WTC11 (cell line): Measurements from ENCODE around the gene IPO8. TPM values are rescaled to one million over a fixed set of nuclear protein-coding genes. Genes with fewer than 3 reads are reported as not detected.

Experiments
- ATAC-seq: fragments of 200-7000 bp; cut with Tn5 transposase; 2 replicates; pipeline ENCODE4 v1.10.0; 2021; ENCODE audit warnings: mild to moderate bottlenecking, moderate library complexity
- CTCF ChIA-PET: fragments of 300-600 bp; sonication (Branson Sonifier 250); formaldehyde crosslinking; loops from one replicate; lab custom pipeline; 2021; ENCODE audit warnings: antibody characterized with exemption; lab: Charles Lee
- POLR2A ChIA-PET: fragments of 350-600 bp; sonication (Branson Sonifier 250); formaldehyde crosslinking; loops from one replicate; lab custom pipeline; 2021; ENCODE audit warnings: antibody characterized with exemption; lab: Charles Lee
- DNase-seq: peaks from one replicate; pipeline ENCODE4 v3.0.0; 2021; ENCODE audit warnings: low spot score
- H3K27ac Mint-ChIP-seq: 2 replicates; pipeline ENCODE4 v1.8.0; 2021; ENCODE audit warnings: mixed read lengths
- H3K27me3 Mint-ChIP-seq: 2 replicates; pipeline ENCODE4 v1.8.0; 2021; ENCODE audit warnings: low read depth, mild to moderate bottlenecking, moderate library complexity, mixed read lengths
- H3K36me3 Mint-ChIP-seq: 2 replicates; pipeline ENCODE4 v1.8.0; 2021; ENCODE audit warnings: mixed read lengths
- H3K4me1 Mint-ChIP-seq: 2 replicates; pipeline ENCODE4 v1.8.0; 2022; ENCODE audit warnings: mixed read lengths
- H3K4me3 Mint-ChIP-seq: 2 replicates; pipeline ENCODE4 v1.8.0; 2021; ENCODE audit warnings: mild to moderate bottlenecking, moderate library complexity, mixed read lengths
- H3K9me3 Mint-ChIP-seq: 2 replicates; pipeline ENCODE4 v1.8.0; 2021; ENCODE audit warnings: mixed read lengths
- CREM ChIP-seq: sonication (generic); formaldehyde crosslinking; IDR thresholded peaks from 2 replicates; pipeline ENCODE4 v1.8.1; 2022; ENCODE audit warnings: mild to moderate bottlenecking, missing genetic modification reagents, moderate library complexity
- ERG ChIP-seq: fragments of 250-450 bp; sonication (Bioruptor Pico); IDR thresholded peaks from 2 replicates; pipeline ENCODE4 v1.8.0; 2021; ENCODE audit warnings: mild to moderate bottlenecking
- ETV6 ChIP-seq: sonication (generic); formaldehyde crosslinking; IDR thresholded peaks from 2 replicates; pipeline ENCODE4 v1.8.1; 2022; ENCODE audit warnings: mild to moderate bottlenecking, missing genetic modification reagents
- FOXJ3 ChIP-seq: sonication (generic); formaldehyde crosslinking; IDR thresholded peaks from 2 replicates; pipeline ENCODE4 v1.9.0; 2021; ENCODE audit warnings: missing genetic modification reagents, mild to moderate bottlenecking, borderline replicate concordance
- JUN ChIP-seq: sonication (generic); formaldehyde crosslinking; IDR thresholded peaks from 2 replicates; pipeline ENCODE4 v1.8.0; 2023; ENCODE audit warnings: mild to moderate bottlenecking, missing genetic modification reagents
- MLX ChIP-seq: sonication (generic); formaldehyde crosslinking; IDR thresholded peaks from 2 replicates; pipeline ENCODE4 v1.8.1; 2023; ENCODE audit warnings: mild to moderate bottlenecking, missing genetic modification reagents, moderate library complexity
- NR3C1 ChIP-seq: sonication (generic); formaldehyde crosslinking; conservative IDR thresholded peaks from 2 replicates; pipeline ENCODE4 v1.8.1; 2023; ENCODE audit warnings: low read depth, mild to moderate bottlenecking, missing genetic modification reagents
- OVOL2 ChIP-seq: fragments of 250-450 bp; sonication (Bioruptor Pico); IDR thresholded peaks from 2 replicates; pipeline ENCODE4 v1.9.0; 2021; ENCODE audit warnings: mild to moderate bottlenecking, borderline replicate concordance
- RELA ChIP-seq: sonication (generic); formaldehyde crosslinking; IDR thresholded peaks from 2 replicates; pipeline ENCODE4 v1.8.1; 2022; ENCODE audit warnings: missing genetic modification reagents, mild to moderate bottlenecking, borderline replicate concordance
- RORB ChIP-seq: fragments of 250-450 bp; sonication (Bioruptor Pico); IDR thresholded peaks from 2 replicates; pipeline ENCODE4 v1.9.0; 2021; ENCODE audit warnings: mild to moderate bottlenecking
- STAT6 ChIP-seq: sonication (generic); formaldehyde crosslinking; conservative IDR thresholded peaks from 2 replicates; pipeline ENCODE4 v1.8.1; 2023; ENCODE audit warnings: mild to moderate bottlenecking, low read depth, missing genetic modification reagents, moderate library complexity
- TCF7 ChIP-seq: sonication (generic); formaldehyde crosslinking; IDR thresholded peaks from 2 replicates; pipeline ENCODE4 v1.8.0; 2022; ENCODE audit warnings: mild to moderate bottlenecking, low read depth, missing genetic modification reagents, moderate library complexity
- TEAD4 ChIP-seq: sonication (generic); formaldehyde crosslinking; IDR thresholded peaks from 2 replicates; pipeline ENCODE4 v1.8.0; 2022; ENCODE audit warnings: mild to moderate bottlenecking, missing genetic modification reagents
- total RNA-seq: library from RNA; stranded (reverse); gene quantifications from 3 replicates; pipeline ENCODE4 v1.2.3, GENCODE V29; 2021
- TF ChIP-seq, protein P1 (sequence below): sonication (generic); formaldehyde crosslinking; IDR thresholded peaks from 2 replicates; pipeline ENCODE4 v1.8.1; 2023; ENCODE audit warnings: mild to moderate bottlenecking, missing genetic modification reagents, moderate library complexity
- TF ChIP-seq, protein P2 (sequence below): sonication (generic); formaldehyde crosslinking; IDR thresholded peaks from 2 replicates; pipeline ENCODE4 v1.8.0; 2022; ENCODE audit warnings: mild to moderate bottlenecking, missing genetic modification reagents
- TF ChIP-seq, protein P3 (sequence below): sonication (generic); formaldehyde crosslinking; IDR thresholded peaks from 2 replicates; pipeline ENCODE4 v1.8.0; 2022; ENCODE audit warnings: missing genetic modification reagents
- TF ChIP-seq, protein P4 (sequence below): fragments of 200-600 bp; IDR thresholded peaks from 2 replicates; pipeline ENCODE4 v1.8.0; 2022; ENCODE audit warnings: antibody characterized with exemption
- TF ChIP-seq, protein P5 (sequence below): sonication (generic); formaldehyde crosslinking; IDR thresholded peaks from 2 replicates; pipeline ENCODE4 v1.8.0; 2022; ENCODE audit warnings: mild to moderate bottlenecking, missing genetic modification reagents

IPO8 gene
- total RNA-seq, 1 experiment from 2014 or later, result 44.8 TPM

DNA sequence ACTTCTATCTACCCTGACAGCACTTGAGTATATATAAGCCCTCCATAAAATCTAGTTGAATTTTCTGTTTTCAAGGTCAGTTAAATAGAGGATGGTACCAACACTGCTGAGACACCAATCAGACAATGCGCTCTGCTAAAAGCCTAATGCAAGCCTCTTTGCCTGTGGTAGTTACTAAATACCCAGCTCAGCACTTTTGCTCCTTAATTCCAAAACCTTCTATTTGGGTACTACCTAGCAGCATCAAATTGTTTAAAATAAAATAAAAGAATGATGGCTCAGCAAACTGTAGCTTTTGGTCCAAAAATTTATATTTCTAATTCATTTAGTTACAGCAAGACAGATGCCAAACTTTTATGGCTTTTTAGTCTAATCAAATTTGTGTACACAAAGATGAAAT is 107.9 kb downstream of the IPO8 start (continued):
- TF ChIP-seq, protein P1, sequence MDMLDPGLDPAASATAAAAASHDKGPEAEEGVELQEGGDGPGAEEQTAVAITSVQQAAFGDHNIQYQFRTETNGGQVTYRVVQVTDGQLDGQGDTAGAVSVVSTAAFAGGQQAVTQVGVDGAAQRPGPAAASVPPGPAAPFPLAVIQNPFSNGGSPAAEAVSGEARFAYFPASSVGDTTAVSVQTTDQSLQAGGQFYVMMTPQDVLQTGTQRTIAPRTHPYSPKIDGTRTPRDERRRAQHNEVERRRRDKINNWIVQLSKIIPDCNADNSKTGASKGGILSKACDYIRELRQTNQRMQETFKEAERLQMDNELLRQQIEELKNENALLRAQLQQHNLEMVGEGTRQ (CRISPR knock-in tag), result no peak
- no peak for TF ChIP-seq ERG (CRISPR knock-in tag)
- TF ChIP-seq RORB (CRISPR knock-in tag), result no peak

DNA sequence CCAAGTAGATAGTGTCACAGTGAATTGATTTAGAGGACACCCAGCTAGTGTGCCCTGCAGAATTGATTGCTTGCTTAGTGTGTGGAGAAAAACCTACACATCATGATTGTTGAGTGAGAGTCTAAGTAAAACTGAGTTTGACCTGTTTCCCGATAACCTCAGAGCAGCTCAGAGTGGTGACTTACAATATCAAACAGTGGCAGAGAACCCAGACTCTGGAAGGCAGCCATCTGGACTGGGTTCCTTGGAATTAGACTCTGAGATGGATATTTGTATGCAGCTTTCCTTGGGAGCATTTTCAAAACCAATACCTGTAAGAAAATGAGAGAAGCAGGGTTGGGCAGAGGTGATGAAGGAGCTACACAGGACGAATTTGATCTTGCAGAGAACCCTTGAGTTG is 109.8 kb downstream of the IPO8 start:
- Mint-ChIP-seq H3K9me3 (peaks cover 35% of the 10 kb centered on the region), H3K27ac (no peak overlapping the region), H3K4me1 (peaks cover 10% of the 10 kb centered on the region), H3K4me3 (no peak overlapping the region), H3K27me3 (no peaks in the 10 kb centered on the region; the same call in 1 of the 2 replicates), H3K36me3 (peaks cover 14% of the 10 kb centered on the region)
- ChIA-PET CTCF (no interaction called here), POLR2A (no interaction called here)
- no peak for DNase-seq
- ATAC-seq, result no peak
- no peak for TF ChIP-seq NR3C1 (CRISPR knock-in tag)
- no peak for TF ChIP-seq ETV6 (CRISPR knock-in tag)
- TF ChIP-seq TEAD4, result no peak
- TF ChIP-seq, protein P2, sequence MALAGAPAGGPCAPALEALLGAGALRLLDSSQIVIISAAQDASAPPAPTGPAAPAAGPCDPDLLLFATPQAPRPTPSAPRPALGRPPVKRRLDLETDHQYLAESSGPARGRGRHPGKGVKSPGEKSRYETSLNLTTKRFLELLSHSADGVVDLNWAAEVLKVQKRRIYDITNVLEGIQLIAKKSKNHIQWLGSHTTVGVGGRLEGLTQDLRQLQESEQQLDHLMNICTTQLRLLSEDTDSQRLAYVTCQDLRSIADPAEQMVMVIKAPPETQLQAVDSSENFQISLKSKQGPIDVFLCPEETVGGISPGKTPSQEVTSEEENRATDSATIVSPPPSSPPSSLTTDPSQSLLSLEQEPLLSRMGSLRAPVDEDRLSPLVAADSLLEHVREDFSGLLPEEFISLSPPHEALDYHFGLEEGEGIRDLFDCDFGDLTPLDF (CRISPR knock-in tag), result no peak
- TF ChIP-seq FOXJ3 (CRISPR knock-in tag), result no peak
- TF ChIP-seq TCF7 (CRISPR knock-in tag), result no peak
- no peak for TF ChIP-seq JUN (CRISPR knock-in tag)
- no peak for TF ChIP-seq RELA (CRISPR knock-in tag)
- no peak for TF ChIP-seq OVOL2 (CRISPR knock-in tag)
- TF ChIP-seq, protein P3, sequence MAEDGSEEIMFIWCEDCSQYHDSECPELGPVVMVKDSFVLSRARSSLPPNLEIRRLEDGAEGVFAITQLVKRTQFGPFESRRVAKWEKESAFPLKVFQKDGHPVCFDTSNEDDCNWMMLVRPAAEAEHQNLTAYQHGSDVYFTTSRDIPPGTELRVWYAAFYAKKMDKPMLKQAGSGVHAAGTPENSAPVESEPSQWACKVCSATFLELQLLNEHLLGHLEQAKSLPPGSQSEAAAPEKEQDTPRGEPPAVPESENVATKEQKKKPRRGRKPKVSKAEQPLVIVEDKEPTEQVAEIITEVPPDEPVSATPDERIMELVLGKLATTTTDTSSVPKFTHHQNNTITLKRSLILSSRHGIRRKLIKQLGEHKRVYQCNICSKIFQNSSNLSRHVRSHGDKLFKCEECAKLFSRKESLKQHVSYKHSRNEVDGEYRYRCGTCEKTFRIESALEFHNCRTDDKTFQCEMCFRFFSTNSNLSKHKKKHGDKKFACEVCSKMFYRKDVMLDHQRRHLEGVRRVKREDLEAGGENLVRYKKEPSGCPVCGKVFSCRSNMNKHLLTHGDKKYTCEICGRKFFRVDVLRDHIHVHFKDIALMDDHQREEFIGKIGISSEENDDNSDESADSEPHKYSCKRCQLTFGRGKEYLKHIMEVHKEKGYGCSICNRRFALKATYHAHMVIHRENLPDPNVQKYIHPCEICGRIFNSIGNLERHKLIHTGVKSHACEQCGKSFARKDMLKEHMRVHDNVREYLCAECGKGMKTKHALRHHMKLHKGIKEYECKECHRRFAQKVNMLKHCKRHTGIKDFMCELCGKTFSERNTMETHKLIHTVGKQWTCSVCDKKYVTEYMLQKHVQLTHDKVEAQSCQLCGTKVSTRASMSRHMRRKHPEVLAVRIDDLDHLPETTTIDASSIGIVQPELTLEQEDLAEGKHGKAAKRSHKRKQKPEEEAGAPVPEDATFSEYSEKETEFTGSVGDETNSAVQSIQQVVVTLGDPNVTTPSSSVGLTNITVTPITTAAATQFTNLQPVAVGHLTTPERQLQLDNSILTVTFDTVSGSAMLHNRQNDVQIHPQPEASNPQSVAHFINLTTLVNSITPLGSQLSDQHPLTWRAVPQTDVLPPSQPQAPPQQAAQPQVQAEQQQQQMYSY (CRISPR knock-in tag), result no peak
- TF ChIP-seq STAT6, result no peak
- TF ChIP-seq, protein P4, sequence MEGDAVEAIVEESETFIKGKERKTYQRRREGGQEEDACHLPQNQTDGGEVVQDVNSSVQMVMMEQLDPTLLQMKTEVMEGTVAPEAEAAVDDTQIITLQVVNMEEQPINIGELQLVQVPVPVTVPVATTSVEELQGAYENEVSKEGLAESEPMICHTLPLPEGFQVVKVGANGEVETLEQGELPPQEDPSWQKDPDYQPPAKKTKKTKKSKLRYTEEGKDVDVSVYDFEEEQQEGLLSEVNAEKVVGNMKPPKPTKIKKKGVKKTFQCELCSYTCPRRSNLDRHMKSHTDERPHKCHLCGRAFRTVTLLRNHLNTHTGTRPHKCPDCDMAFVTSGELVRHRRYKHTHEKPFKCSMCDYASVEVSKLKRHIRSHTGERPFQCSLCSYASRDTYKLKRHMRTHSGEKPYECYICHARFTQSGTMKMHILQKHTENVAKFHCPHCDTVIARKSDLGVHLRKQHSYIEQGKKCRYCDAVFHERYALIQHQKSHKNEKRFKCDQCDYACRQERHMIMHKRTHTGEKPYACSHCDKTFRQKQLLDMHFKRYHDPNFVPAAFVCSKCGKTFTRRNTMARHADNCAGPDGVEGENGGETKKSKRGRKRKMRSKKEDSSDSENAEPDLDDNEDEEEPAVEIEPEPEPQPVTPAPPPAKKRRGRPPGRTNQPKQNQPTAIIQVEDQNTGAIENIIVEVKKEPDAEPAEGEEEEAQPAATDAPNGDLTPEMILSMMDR, result no peak
- no peak for TF ChIP-seq MLX (CRISPR knock-in tag)
- TF ChIP-seq CREM, result no peak
- TF ChIP-seq, protein P5, sequence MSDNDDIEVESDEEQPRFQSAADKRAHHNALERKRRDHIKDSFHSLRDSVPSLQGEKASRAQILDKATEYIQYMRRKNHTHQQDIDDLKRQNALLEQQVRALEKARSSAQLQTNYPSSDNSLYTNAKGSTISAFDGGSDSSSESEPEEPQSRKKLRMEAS (CRISPR knock-in tag), result no peak
- TF ChIP-seq, all 79 proteins: peak for 0
